Sigmoid colon (tissue), 4 donors: Measurements from ENCODE around the gene SIGMAR1.

Experiments used
- EP300 ChIP-seq, 4 donors: sonication (generic); formaldehyde crosslinking; IDR thresholded peaks; one replicate each; pipeline ENCODE4 v1.6.1; 2017; ENCODE audit warnings: antibody characterized with exemption in 4 of 4
- POLR2A ChIP-seq, 2 donors: fragments of 450-650 bp; IDR thresholded peaks; one replicate each; pipeline ENCODE4 v1.6.1; 2016; ENCODE audit warnings: antibody characterized with exemption in 2 of 2, mild to moderate bottlenecking in 2 of 2, moderate library complexity in 2 of 2
- POLR2AphosphoS5 ChIP-seq, 4 donors: sonication (generic); formaldehyde crosslinking; IDR thresholded peaks; one replicate each; pipeline ENCODE4 v1.6.1; 2017; ENCODE audit warnings: antibody characterized with exemption in 4 of 4
- TF ChIP-seq, protein P1 (sequence below), 4 experiments: fragments of 450-650 bp in 3 of 4; fragments of 200-600 bp in 1 of 4; IDR thresholded peaks; one replicate each; pipeline ENCODE4 v1.5.1; 2016 to 2019; ENCODE audit warnings: antibody characterized with exemption in 4 of 4, mild to moderate bottlenecking in 3 of 4, moderate library complexity in 2 of 4

DNA sequence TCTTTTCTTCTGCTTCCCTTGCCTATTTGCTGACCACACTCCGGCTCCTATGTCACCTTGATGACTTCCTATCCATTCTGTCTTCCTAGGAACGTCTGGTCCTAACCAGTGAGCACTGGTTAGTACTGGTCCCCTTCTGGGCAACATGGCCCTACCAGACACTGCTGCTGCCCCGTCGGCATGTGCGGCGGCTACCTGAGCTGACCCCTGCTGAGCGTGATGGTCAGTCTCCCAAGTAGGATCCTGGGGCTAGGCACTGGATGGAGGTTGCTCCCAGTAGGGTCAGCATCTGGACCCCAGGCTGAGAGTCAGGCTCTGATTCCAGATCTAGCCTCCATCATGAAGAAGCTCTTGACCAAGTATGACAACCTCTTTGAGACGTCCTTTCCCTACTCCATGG lies 11.1 kb upstream of the SIGMAR1 start:
- TF ChIP-seq, protein P1, sequence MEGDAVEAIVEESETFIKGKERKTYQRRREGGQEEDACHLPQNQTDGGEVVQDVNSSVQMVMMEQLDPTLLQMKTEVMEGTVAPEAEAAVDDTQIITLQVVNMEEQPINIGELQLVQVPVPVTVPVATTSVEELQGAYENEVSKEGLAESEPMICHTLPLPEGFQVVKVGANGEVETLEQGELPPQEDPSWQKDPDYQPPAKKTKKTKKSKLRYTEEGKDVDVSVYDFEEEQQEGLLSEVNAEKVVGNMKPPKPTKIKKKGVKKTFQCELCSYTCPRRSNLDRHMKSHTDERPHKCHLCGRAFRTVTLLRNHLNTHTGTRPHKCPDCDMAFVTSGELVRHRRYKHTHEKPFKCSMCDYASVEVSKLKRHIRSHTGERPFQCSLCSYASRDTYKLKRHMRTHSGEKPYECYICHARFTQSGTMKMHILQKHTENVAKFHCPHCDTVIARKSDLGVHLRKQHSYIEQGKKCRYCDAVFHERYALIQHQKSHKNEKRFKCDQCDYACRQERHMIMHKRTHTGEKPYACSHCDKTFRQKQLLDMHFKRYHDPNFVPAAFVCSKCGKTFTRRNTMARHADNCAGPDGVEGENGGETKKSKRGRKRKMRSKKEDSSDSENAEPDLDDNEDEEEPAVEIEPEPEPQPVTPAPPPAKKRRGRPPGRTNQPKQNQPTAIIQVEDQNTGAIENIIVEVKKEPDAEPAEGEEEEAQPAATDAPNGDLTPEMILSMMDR (IDR thresholded peaks at IDR 0.05), result no peak
- no peak for TF ChIP-seq POLR2AphosphoS5 (IDR thresholded peaks at IDR 0.05)
- no peak for TF ChIP-seq POLR2A (IDR thresholded peaks at IDR 0.05)
- TF ChIP-seq EP300 (IDR thresholded peaks at IDR 0.05), result no peak
